PC-3 (cell line): Measurements from ENCODE around the gene STRIP1. TPM values are rescaled to one million over a fixed set of nuclear protein-coding genes. Genes with fewer than 3 reads are reported as not detected.

Experiments
- ATAC-seq: fragments of 200-7000 bp; cut with Tn5 transposase; 2 replicates; pipeline ENCODE4 v1.9.1; 2020; ENCODE audit warnings: mild to moderate bottlenecking, moderate library complexity
- BruUV-seq: library from RNA; stranded (reverse); fragments of 400-500 nt; replicated peaks from 2 replicates; lab custom pipeline; 2021; lab: Mats Ljungman, UMichigan
- CTCF ChIA-PET: fragments of 300-600 bp; sonication (Branson Sonifier 250); formaldehyde crosslinking; loops from one replicate; lab custom pipeline; 2022; ENCODE audit warnings: antibody characterized with exemption; lab: Charles Lee
- POLR2A ChIA-PET: fragments of 300-600 bp; sonication (Branson Sonifier 250); formaldehyde crosslinking; loops from one replicate; lab custom pipeline; 2022; ENCODE audit warnings: antibody characterized with exemption; ENCODE audit not compliant: unreplicated experiment; lab: Charles Lee
- DNase-seq: peaks from one replicate; pipeline ENCODE4 v3.0.0-alpha.2; 2015
- H2AFZ ChIP-seq: fragments of 300-600 bp; sonication (generic); 2 replicates; pipeline ENCODE4 v1.6.0; 2016; ENCODE audit warnings: antibody characterized with exemption, low read length
- H3F3A ChIP-seq: fragments of 300-600 bp; sonication (generic); one replicate; pipeline ENCODE4 v1.6.0; 2017; ENCODE audit warnings: antibody characterized with exemption, low read length, control low read depth, mild to moderate bottlenecking; ENCODE audit not compliant: unreplicated experiment
- H3K27ac ChIP-seq: fragments of 300-600 bp; sonication (generic); 2 replicates; pipeline ENCODE4 v1.5.1; 2016; ENCODE audit warnings: mild to moderate bottlenecking, low read length
- H3K27me3 ChIP-seq: fragments of 300-600 bp; sonication (generic); 2 replicates; pipeline ENCODE4 v1.6.1; 2016; ENCODE audit warnings: low read length, mixed read lengths
- H3K36me3 ChIP-seq: fragments of 300-600 bp; sonication (generic); 2 replicates; pipeline ENCODE4 v1.6.1; 2016; ENCODE audit warnings: low read depth, mixed run types, low read length, mixed read lengths
- H3K4me1 ChIP-seq: fragments of 300-600 bp; sonication (generic); 2 replicates; pipeline ENCODE4 v1.5.1; 2016; ENCODE audit warnings: low read length; ENCODE audit not compliant: insufficient read depth
- H3K4me2 ChIP-seq: fragments of 300-600 bp; sonication (generic); 2 replicates; pipeline ENCODE4 v1.6.0; 2016; ENCODE audit warnings: low read length
- H3K4me3 ChIP-seq: fragments of 300-600 bp; sonication (generic); 2 replicates; pipeline ENCODE4 v1.5.1; 2016; ENCODE audit warnings: mild to moderate bottlenecking, low read length, mixed read lengths
- H3K79me2 ChIP-seq: fragments of 300-600 bp; sonication (generic); 2 replicates; pipeline ENCODE4 v1.6.1; 2017; ENCODE audit warnings: low read length, mixed read lengths
- H3K9ac ChIP-seq: fragments of 300-600 bp; sonication (generic); 2 replicates; pipeline ENCODE4 v1.6.0; 2016; ENCODE audit warnings: mild to moderate bottlenecking, low read length
- H3K9me2 ChIP-seq: fragments of 300-600 bp; sonication (generic); replicated peaks from 2 replicates; pipeline ENCODE4 v1.6.1; 2016; ENCODE audit warnings: mixed run types, low read length, mixed read lengths
- H3K9me3 ChIP-seq: fragments of 300-600 bp; sonication (generic); 2 replicates; pipeline ENCODE4 v1.6.1; 2016; ENCODE audit warnings: low read length, mixed read lengths
- H4K20me1 ChIP-seq: fragments of 300-600 bp; sonication (generic); 2 replicates; pipeline ENCODE4 v1.6.1; 2016; ENCODE audit warnings: low read length, mixed read lengths
- EZH2 ChIP-seq: fragments of 300-600 bp; sonication (generic); IDR thresholded peaks from one replicate; pipeline ENCODE4 v1.6.1; 2017; ENCODE audit warnings: antibody characterized with exemption, mild to moderate bottlenecking, low read length; ENCODE audit not compliant: unreplicated experiment
- EZH2phosphoT487 ChIP-seq: fragments of 300-600 bp; sonication (generic); IDR thresholded peaks from 2 replicates; pipeline ENCODE4 v1.6.1; 2018; ENCODE audit warnings: mild to moderate bottlenecking, antibody characterized with exemption, low read length, borderline replicate concordance
- intact Hi-C: fragments of 100-400 bp; cut with micrococcal nuclease; formaldehyde crosslinking; loops from 2 replicates; pipeline ENCODE4 v1.9.0; 2023
- total RNA-seq: library from RNA; depleted of rRNA; stranded (reverse); fragments of >200 nt; gene quantifications from 2 replicates; pipeline ENCODE4 v1.2.3, GENCODE V29; 2014
- TF ChIP-seq, protein P1 (sequence below): fragments of 300-600 bp; sonication (generic); conservative IDR thresholded peaks from 2 replicates; pipeline ENCODE4 v1.5.1; 2017; ENCODE audit warnings: antibody characterized with exemption, low read depth, mild to moderate bottlenecking, low read length

STRIP1 gene
- total RNA-seq, 1 experiment from 2014 or later, result 41.4 TPM

DNA sequence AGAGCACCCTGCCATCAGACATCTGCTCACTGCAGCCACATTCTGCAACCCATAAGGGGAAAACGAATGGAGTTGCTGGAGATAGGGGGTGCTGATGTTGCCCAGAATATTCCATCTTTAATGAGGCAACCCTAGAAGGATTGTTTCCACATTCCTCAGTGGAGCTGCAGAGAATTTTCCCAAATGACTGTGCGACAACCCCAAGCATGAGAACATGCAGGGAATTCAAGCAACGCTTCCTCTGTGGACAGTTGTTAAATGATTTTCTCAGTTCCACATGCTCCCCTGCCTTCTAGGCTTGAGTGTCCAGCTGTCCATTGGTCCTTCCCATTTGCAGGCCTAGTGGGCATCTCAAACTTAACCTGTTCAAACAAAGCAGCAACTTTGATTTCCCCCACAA, 57.4 kb downstream of the STRIP1 start:
- Histone ChIP-seq H3K9ac (no peak overlapping the region), H4K20me1 (no peaks in the 10 kb centered on the region), H3K79me2 (no peaks in the 10 kb centered on the region), H3K27me3 (0 out of 2 replicates have a peak, but pooled peaks cover 11% of the 10 kb centered on the region), H3K9me2 (no peaks in the 10 kb centered on the region), H3K9me3 (no peaks in the 10 kb centered on the region), H3F3A (no peaks in the 10 kb centered on the region), H3K4me1 (no peaks in the 10 kb centered on the region), H2AFZ (no peak overlapping the region), H3K4me2 (no peak overlapping the region), H3K27ac (no peak overlapping the region), H3K4me3 (no peak overlapping the region), H3K36me3 (no peaks in the 10 kb centered on the region)
- DNase-seq (no peak), ATAC-seq (no peak)
- TF ChIP-seq EZH2phosphoT487, result no peak
- TF ChIP-seq, protein P1, sequence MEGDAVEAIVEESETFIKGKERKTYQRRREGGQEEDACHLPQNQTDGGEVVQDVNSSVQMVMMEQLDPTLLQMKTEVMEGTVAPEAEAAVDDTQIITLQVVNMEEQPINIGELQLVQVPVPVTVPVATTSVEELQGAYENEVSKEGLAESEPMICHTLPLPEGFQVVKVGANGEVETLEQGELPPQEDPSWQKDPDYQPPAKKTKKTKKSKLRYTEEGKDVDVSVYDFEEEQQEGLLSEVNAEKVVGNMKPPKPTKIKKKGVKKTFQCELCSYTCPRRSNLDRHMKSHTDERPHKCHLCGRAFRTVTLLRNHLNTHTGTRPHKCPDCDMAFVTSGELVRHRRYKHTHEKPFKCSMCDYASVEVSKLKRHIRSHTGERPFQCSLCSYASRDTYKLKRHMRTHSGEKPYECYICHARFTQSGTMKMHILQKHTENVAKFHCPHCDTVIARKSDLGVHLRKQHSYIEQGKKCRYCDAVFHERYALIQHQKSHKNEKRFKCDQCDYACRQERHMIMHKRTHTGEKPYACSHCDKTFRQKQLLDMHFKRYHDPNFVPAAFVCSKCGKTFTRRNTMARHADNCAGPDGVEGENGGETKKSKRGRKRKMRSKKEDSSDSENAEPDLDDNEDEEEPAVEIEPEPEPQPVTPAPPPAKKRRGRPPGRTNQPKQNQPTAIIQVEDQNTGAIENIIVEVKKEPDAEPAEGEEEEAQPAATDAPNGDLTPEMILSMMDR, result no peak
- TF ChIP-seq EZH2, result no peak
- ChIA-PET CTCF (no interaction called here), POLR2A (no interaction called here)
- no TSS peak for BruUV-seq
- intact Hi-C loops, result no loop called here

DNA sequence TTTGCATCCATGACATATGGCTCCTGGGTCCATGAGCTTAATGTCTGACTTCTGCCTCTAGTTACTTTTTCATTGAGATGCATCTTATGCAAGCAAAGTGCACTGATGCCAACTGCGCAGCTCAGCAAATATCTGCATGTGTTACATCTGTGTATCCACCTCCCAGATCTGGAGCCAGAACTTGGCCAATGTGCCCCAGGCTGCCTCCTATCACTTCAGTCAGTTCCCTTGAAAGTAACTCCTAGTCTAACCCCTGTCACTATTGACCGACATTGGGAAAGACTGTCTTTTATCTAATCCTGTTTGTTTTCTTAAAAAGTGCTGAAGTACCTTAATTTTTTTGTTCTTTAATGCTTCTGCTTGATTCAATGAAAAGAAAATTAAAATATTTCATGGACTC, 58.6 kb downstream of the STRIP1 start:
- DNase-seq, result no peak
- Histone ChIP-seq H3F3A (no peaks in the 10 kb centered on the region), H3K27me3 (0 out of 2 replicates have a peak, but pooled peaks cover 11% of the 10 kb centered on the region), H3K4me1 (no peaks in the 10 kb centered on the region), H3K27ac (no peak overlapping the region), H3K9me3 (no peaks in the 10 kb centered on the region), H3K79me2 (no peaks in the 10 kb centered on the region), H3K36me3 (no peaks in the 10 kb centered on the region), H4K20me1 (no peaks in the 10 kb centered on the region), H2AFZ (no peak overlapping the region), H3K9ac (no peak overlapping the region), H3K4me3 (no peak overlapping the region), H3K4me2 (no peak overlapping the region), H3K9me2 (no peaks in the 10 kb centered on the region)
- no peak for ATAC-seq
- no TSS peak for BruUV-seq
- ChIA-PET POLR2A (no interaction called here), CTCF (interaction anchor here (0.6 kb wide), 1 partner anchor 36 kb away, joined by 3 read pairs; no protein-coding TSS in a partner anchor)
- intact Hi-C loops, result no loop called here
- TF ChIP-seq, protein P1, result no peak
- TF ChIP-seq EZH2, result no peak
- TF ChIP-seq EZH2phosphoT487, result no peak

DNA sequence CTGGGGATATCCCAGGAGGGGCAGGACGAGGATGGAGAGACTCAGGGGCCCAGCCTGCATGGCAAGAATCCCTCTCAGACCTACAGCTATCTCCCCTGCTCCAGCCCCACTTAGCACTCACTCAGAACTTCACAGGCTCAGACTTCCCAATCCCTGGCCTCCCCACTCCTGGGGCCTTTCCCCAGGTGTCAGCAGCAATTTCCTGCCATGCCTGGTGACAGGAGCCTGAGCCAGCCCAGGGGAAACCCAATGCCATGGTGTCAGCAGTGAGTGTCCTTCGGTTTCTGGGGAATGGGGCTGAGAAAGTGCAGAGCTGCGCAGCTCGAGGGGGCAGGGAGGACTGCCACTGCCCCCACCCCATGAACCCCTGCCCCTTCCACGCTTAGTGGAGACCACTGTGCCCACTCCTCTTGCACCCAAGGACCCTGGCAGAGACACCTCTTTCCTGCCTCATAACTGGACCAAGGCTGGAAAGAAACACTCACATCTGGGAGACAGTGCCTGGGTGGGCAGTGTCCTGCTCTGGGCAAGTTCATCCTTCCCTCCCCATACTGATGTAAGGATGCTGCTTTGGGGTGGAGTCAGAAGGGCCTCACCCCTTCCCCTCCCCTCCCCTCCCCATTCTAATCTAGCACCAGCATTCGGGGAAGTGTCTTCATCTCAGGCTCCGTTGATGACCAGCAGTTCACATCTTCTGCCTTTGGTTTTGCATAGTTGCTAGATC, 60.7 kb downstream of the STRIP1 start:
- Histone ChIP-seq H3K9me3 (no peaks in the 10 kb centered on the region), H4K20me1 (no peaks in the 10 kb centered on the region), H3F3A (no peaks in the 10 kb centered on the region), H3K27me3 (0 out of 2 replicates have a peak, but pooled peaks cover 11% of the 10 kb centered on the region), H3K9ac (no peak overlapping the region), H3K4me2 (no peak overlapping the region), H3K79me2 (no peaks in the 10 kb centered on the region), H3K4me1 (no peaks in the 10 kb centered on the region), H3K27ac (no peak overlapping the region), H3K9me2 (no peaks in the 10 kb centered on the region), H3K36me3 (no peaks in the 10 kb centered on the region), H2AFZ (no peak overlapping the region), H3K4me3 (no peak overlapping the region)
- ATAC-seq, result no peak
- intact Hi-C loops, result no loop called here
- TF ChIP-seq, protein P1, result no peak
- TF ChIP-seq EZH2phosphoT487 (no peak), EZH2 (no peak)
- DNase-seq, result no peak
- POLR2A ChIA-PET, result no interaction called here
- CTCF ChIA-PET, result no interaction called here
- no TSS peak for BruUV-seq
